ENCODE data around the gene CAMK2G. TPM values are rescaled to one million over a fixed set of nuclear protein-coding genes. Genes with fewer than 3 reads are reported as not detected.
A peak's percentile ranks its signal among the peaks of the same experiment; 100 is the strongest.
"Not testable (repeated sequence)": the region's sequence is repeated elsewhere in the genome, so short reads cannot be mapped to it uniquely, and the experiment has no call there.

Gene CAMK2G
- total and polyA plus RNA-seq, 5 donors from 2014 or later, result 4.3 to 58.8 (median 4.9) TPM

DNA sequence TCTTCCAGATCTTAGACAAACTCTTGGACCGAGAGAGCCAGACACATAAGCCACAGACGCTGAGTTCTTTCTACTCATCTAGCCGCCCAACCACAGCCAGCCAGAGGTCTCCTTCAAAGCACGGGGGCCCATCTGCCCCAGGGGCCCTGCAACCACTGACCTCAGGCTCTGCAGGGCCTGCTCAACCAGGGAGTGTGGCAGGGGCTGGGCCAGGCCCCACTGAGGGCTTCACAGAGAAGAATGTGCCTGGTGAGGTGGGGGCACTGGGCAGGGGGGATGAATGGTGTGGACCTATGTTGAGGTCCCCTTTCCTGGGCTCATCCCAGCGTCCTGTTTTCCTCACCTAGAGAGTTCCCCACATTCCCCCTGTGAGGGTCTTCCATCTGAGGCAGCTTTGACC is 77.6 kb downstream of the CAMK2G start:
- Histone ChIP-seq H3K9me3 (ENCODE audit: control insufficient read depth in 2 of 2, low read length in 2 of 2) (no peaks in the 10 kb centered on the region), H3K4me1 (ENCODE audit: control insufficient read depth, insufficient read depth, low read length, poor library complexity, severe bottlenecking) (no peaks in the 10 kb centered on the region), H3K27me3 (ENCODE audit: control insufficient read depth, insufficient read depth, low read length) (no peaks in the 10 kb centered on the region), H3K27ac (ENCODE audit: insufficient read depth, low read length, poor library complexity, severe bottlenecking) (no peak overlapping the region), H3K4me3 (ENCODE audit: low read depth, low read length) (no peak overlapping the region), H3K36me3 (ENCODE audit: control insufficient read depth, insufficient read depth, low read length) (peaks cover 54% of the 10 kb centered on the region)
- H3K27ac Mint-ChIP-seq, result peak overlapping the region in 1 of 3 donors; percentile 33
- DNase-seq (no peak), ATAC-seq (ENCODE audit: low read depth in 2 of 2) (no peak)
- H3K9me3 Mint-ChIP-seq, result no peaks in the 10 kb centered on the region
- peaks cover 0 to 6% (median 1%) of the 10 kb centered on the region in 4 donors for H3K4me1 Mint-ChIP-seq
- H3K36me3 Mint-ChIP-seq, result peaks cover 38% of the 10 kb centered on the region
- H3K27me3 Mint-ChIP-seq, result no peaks in the 10 kb centered on the region
- no peak overlapping the region for H3K4me3 Mint-ChIP-seq

- peak overlapping the region in 2 of 3 donors; percentile 33 to 75 for H3K27ac Mint-ChIP-seq
- H3K4me1 ChIP-seq (ENCODE audit: control insufficient read depth, insufficient read depth, low read length, poor library complexity, severe bottlenecking); H3K9me3 ChIP-seq (ENCODE audit: control insufficient read depth in 2 of 2, low read length in 2 of 2); H3K4me3 ChIP-seq (ENCODE audit: low read depth, low read length); DNase-seq; ATAC-seq (ENCODE audit: low read depth in 2 of 2); H3K27me3 ChIP-seq (ENCODE audit: control insufficient read depth, insufficient read depth, low read length); H3K27me3 Mint-ChIP-seq; H3K4me1 Mint-ChIP-seq; H3K9me3 Mint-ChIP-seq; H3K4me3 Mint-ChIP-seq; H3K27ac ChIP-seq (ENCODE audit: insufficient read depth, low read length, poor library complexity, severe bottlenecking): not testable (repeated sequence)
- H3K36me3 ChIP-seq (ENCODE audit: control insufficient read depth, insufficient read depth, low read length), result peaks cover 55% of the 10 kb centered on the region
- peaks cover 38% of the 10 kb centered on the region for H3K36me3 Mint-ChIP-seq
Measured at GRCh38 chr10:73796035-73796434, 78.3 kb downstream of the CAMK2G start.

GRCh38 chr10:73795491-73795890 is 78.9 kb downstream of the CAMK2G start:
- peaks cover 59% of the 10 kb centered on the region for H3K36me3 ChIP-seq (ENCODE audit: control insufficient read depth, insufficient read depth, low read length)
- ATAC-seq (ENCODE audit: low read depth in 2 of 2); H3K4me3 ChIP-seq (ENCODE audit: low read depth, low read length); H3K4me1 Mint-ChIP-seq; H3K9me3 ChIP-seq (ENCODE audit: control insufficient read depth in 2 of 2, low read length in 2 of 2); H3K27me3 Mint-ChIP-seq; H3K27ac ChIP-seq (ENCODE audit: insufficient read depth, low read length, poor library complexity, severe bottlenecking); H3K27me3 ChIP-seq (ENCODE audit: control insufficient read depth, insufficient read depth, low read length); DNase-seq; H3K9me3 Mint-ChIP-seq; H3K4me1 ChIP-seq (ENCODE audit: control insufficient read depth, insufficient read depth, low read length, poor library complexity, severe bottlenecking): not testable (repeated sequence)
- Mint-ChIP-seq H3K4me3 (peak overlapping the region in 1 of 4 donors; percentile 30), H3K27ac (peak overlapping the region in 1 of 3 donors; percentile 85), H3K36me3 (peaks cover 38% of the 10 kb centered on the region)

DNA sequence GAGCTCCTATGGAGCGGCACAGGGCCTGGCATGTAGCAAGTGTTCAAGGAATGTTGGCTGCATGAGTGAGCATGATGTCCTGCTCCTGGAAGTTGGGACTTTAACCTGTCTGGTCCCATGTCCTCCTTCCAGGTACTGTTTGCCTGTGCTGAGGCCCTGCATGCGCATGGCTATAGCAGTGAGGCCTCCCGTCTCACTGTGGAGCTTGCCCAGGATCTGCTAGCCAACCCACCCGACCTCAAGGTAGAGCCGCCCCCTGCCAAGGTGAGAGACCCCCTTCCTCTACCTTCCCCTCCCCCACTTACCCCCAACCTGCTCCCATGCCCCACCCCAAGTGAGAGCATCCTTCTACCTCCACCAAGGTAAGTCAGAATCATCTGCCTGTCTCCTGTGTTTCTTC is 80.9 kb downstream of the CAMK2G start:
- Histone ChIP-seq H3K27ac (ENCODE audit: insufficient read depth, low read length, poor library complexity, severe bottlenecking) (no peak overlapping the region), H3K36me3 (ENCODE audit: control insufficient read depth, insufficient read depth, low read length) (peaks cover 68% of the 10 kb centered on the region), H3K9me3 (ENCODE audit: control insufficient read depth in 2 of 2, low read length in 2 of 2) (no peaks in the 10 kb centered on the region), H3K4me1 (ENCODE audit: control insufficient read depth, insufficient read depth, low read length, poor library complexity, severe bottlenecking) (peaks cover 1% of the 10 kb centered on the region), H3K4me3 (ENCODE audit: low read depth, low read length) (no peak overlapping the region), H3K27me3 (ENCODE audit: control insufficient read depth, insufficient read depth, low read length) (no peaks in the 10 kb centered on the region)
- DNase-seq (no peak), ATAC-seq (ENCODE audit: low read depth in 2 of 2) (no peak)
- Mint-ChIP-seq H3K36me3 (peaks cover 45% of the 10 kb centered on the region), H3K4me1 (peaks cover 0 to 4% (median 1%) of the 10 kb centered on the region in 4 donors), H3K27me3 (no peaks in the 10 kb centered on the region), H3K4me3 (peak overlapping the region in 1 of 4 donors; percentile 6), H3K27ac (no peak overlapping the region), H3K9me3 (no peaks in the 10 kb centered on the region)

GRCh38 chr10:73791871-73792400 is 82.4 kb downstream of the CAMK2G start:
- H3K36me3 Mint-ChIP-seq, result peaks cover 33% of the 10 kb centered on the region
- ATAC-seq (ENCODE audit: low read depth in 2 of 2), result no peak

GRCh38 chr10:73790886-73791625 is 83.3 kb downstream of the CAMK2G start:
- Histone ChIP-seq H3K27me3 (ENCODE audit: control insufficient read depth, insufficient read depth, low read length) (no peaks in the 10 kb centered on the region), H3K36me3 (ENCODE audit: control insufficient read depth, insufficient read depth, low read length) (peaks cover 60% of the 10 kb centered on the region), H3K9me3 (ENCODE audit: control insufficient read depth in 2 of 2, low read length in 2 of 2) (no peaks in the 10 kb centered on the region), H3K27ac (ENCODE audit: insufficient read depth, low read length, poor library complexity, severe bottlenecking) (no peak overlapping the region), H3K4me1 (ENCODE audit: control insufficient read depth, insufficient read depth, low read length, poor library complexity, severe bottlenecking) (peaks cover 18% of the 10 kb centered on the region), H3K4me3 (ENCODE audit: low read depth, low read length) (no peak overlapping the region)
- ATAC-seq (ENCODE audit: low read depth in 2 of 2) (no peak), DNase-seq (no peak)
- Mint-ChIP-seq H3K9me3 (no peaks in the 10 kb centered on the region), H3K36me3 (peaks cover 27% of the 10 kb centered on the region), H3K27ac (no peak overlapping the region), H3K4me1 (peaks cover 7 to 21% (median 15%) of the 10 kb centered on the region in 4 donors), H3K4me3 (peak overlapping the region in 2 of 4 donors; percentile 33 to 77), H3K27me3 (peaks cover 4% of the 10 kb centered on the region)

More at GRCh38 chr10:73791871-73792400, 82.4 kb downstream of the CAMK2G start:
- no peak for DNase-seq
- Mint-ChIP-seq H3K4me1 (peaks cover 0 to 14% (median 7%) of the 10 kb centered on the region in 4 donors), H3K27ac (no peak overlapping the region), H3K4me3 (peak overlapping the region in 1 of 4 donors; percentile 15), H3K27me3 (no peaks in the 10 kb centered on the region), H3K9me3 (no peaks in the 10 kb centered on the region)
- Histone ChIP-seq H3K27ac (ENCODE audit: insufficient read depth, low read length, poor library complexity, severe bottlenecking) (no peak overlapping the region), H3K27me3 (ENCODE audit: control insufficient read depth, insufficient read depth, low read length) (no peaks in the 10 kb centered on the region), H3K4me3 (ENCODE audit: low read depth, low read length) (no peak overlapping the region), H3K9me3 (ENCODE audit: control insufficient read depth in 2 of 2, low read length in 2 of 2) (no peaks in the 10 kb centered on the region), H3K36me3 (ENCODE audit: control insufficient read depth, insufficient read depth, low read length) (peaks cover 60% of the 10 kb centered on the region), H3K4me1 (ENCODE audit: control insufficient read depth, insufficient read depth, low read length, poor library complexity, severe bottlenecking) (peaks cover 9% of the 10 kb centered on the region)

GRCh38 chr10:73789659-73790055 is 84.7 kb downstream of the CAMK2G start:
- H3K9me3 ChIP-seq (ENCODE audit: control insufficient read depth in 2 of 2, low read length in 2 of 2), result no peaks in the 10 kb centered on the region
- H3K27ac ChIP-seq (ENCODE audit: insufficient read depth, low read length, poor library complexity, severe bottlenecking), result no peak overlapping the region
- DNase-seq (no peak), ATAC-seq (ENCODE audit: low read depth in 2 of 2) (no peak)
- no peak overlapping the region for H3K4me3 ChIP-seq (ENCODE audit: low read depth, low read length)
- H3K4me3 Mint-ChIP-seq, result peak overlapping the region in 1 of 4 donors; percentile 77
- no peaks in the 10 kb centered on the region for H3K27me3 ChIP-seq (ENCODE audit: control insufficient read depth, insufficient read depth, low read length)
- H3K27me3 Mint-ChIP-seq, result peaks cover 9% of the 10 kb centered on the region
- H3K9me3 Mint-ChIP-seq, result no peaks in the 10 kb centered on the region
- no peak overlapping the region for H3K27ac Mint-ChIP-seq
- H3K36me3 ChIP-seq (ENCODE audit: control insufficient read depth, insufficient read depth, low read length), result peaks cover 53% of the 10 kb centered on the region
- peaks cover 19% of the 10 kb centered on the region for H3K36me3 Mint-ChIP-seq
- H3K4me1 ChIP-seq (ENCODE audit: control insufficient read depth, insufficient read depth, low read length, poor library complexity, severe bottlenecking), result peaks cover 23% of the 10 kb centered on the region
- peaks cover 13 to 32% (median 22%) of the 10 kb centered on the region in 4 donors for H3K4me1 Mint-ChIP-seq

Measured in CD4-positive, CD25-positive, alpha-beta regulatory T cell (primary cell).